HG03196 (cell line): Measurements from ENCODE around the gene CISH.

Experiments used
- ATAC-seq: cut with Tn5 transposase; IDR thresholded peaks from one replicate; pipeline ENCODE4 v1.9.1; 2021; ENCODE audit not compliant: unreplicated experiment

The CISH gene

GRCh38 chr3:50615190-50615589 lies 3.6 kb upstream of the CISH start:
- ATAC-seq, result no peak

GRCh38 chr3:50612970-50613846 lies 1.6 kb upstream of the CISH start:
- no peak for ATAC-seq

- no peak for ATAC-seq
Measured at GRCh38 chr3:50612234-50612882, 784 bp upstream of the CISH start.

GRCh38 chr3:50610992-50611463 lies 546 bp downstream of the CISH start:
- ATAC-seq, result no peak

GRCh38 chr3:50610181-50610971 lies 1.2 kb downstream of the CISH start:
- no peak for ATAC-seq

GRCh38 chr3:50609763-50610085 lies 1.9 kb downstream of the CISH start:
- ATAC-seq, result no peak

- ATAC-seq, result no peak
Measured at GRCh38 chr3:50609071-50609762, 2.4 kb downstream of the CISH start.

GRCh38 chr3:50608278-50608677 lies 3.3 kb downstream of the CISH start:
- no peak for ATAC-seq

GRCh38 chr3:50607271-50608091 lies 4.1 kb downstream of the CISH start:
- no peak for ATAC-seq

- ATAC-seq, result no peak
Measured at GRCh38 chr3:50606596-50606995, 5.0 kb downstream of the CISH start.

GRCh38 chr3:50605901-50606326 lies 5.7 kb downstream of the CISH start:
- no peak for ATAC-seq

GRCh38 chr3:50604628-50605588 lies 6.7 kb downstream of the CISH start:
- ATAC-seq, result no peak

- ATAC-seq, result no peak
Measured at GRCh38 chr3:50604110-50604621, 7.4 kb downstream of the CISH start.

GRCh38 chr3:50603261-50604109 lies 8.1 kb downstream of the CISH start:
- ATAC-seq, result no peak

GRCh38 chr3:50602595-50603191 lies 8.9 kb downstream of the CISH start:
- no peak for ATAC-seq

- ATAC-seq, result peak; percentile 78
Measured at GRCh38 chr3:50600841-50601591, 10.6 kb downstream of the CISH start.
